ENCODE measurements around the gene TRAK1.

Gene TRAK1

GRCh38 chr3:42115946-42116345 lies 24.8 kb downstream of the TRAK1 start:
- no peak for DNase-seq (ENCODE audit: low read depth in 1 of 2, low spot score in 1 of 2)
- no peak overlapping the region for H3K4me3 ChIP-seq (replicated peaks; ENCODE audit: insufficient read depth, low read length)
- no peaks in the 10 kb centered on the region for H3K27me3 ChIP-seq (ENCODE audit: insufficient read depth, poor library complexity, severe bottlenecking)
- no peak for TF ChIP-seq POLR2AphosphoS5 (IDR thresholded peaks at IDR 0.05; ENCODE audit: low read depth)
- no peak for TF ChIP-seq SPI1 (IDR thresholded peaks at IDR 0.05; ENCODE audit: borderline replicate concordance, low read depth)
- no peak for TF ChIP-seq GABPA (IDR thresholded peaks at IDR 0.05; ENCODE audit: low read depth)
- TF ChIP-seq REST (IDR thresholded peaks at IDR 0.05; ENCODE audit: insufficient replicate concordance, low read depth) = no peak
- TF ChIP-seq CTCF (IDR thresholded peaks at IDR 0.05; ENCODE audit: insufficient read depth, low read length) = no peak
- no peak overlapping the region for H3K27ac ChIP-seq (replicated peaks)

- DNase-seq (ENCODE audit: low read depth in 1 of 2, low spot score in 1 of 2) = no peak
- Histone ChIP-seq H3K27ac (replicated peaks) (no peak overlapping the region), H3K27me3 (ENCODE audit: insufficient read depth, poor library complexity, severe bottlenecking) (no peaks in the 10 kb centered on the region), H3K4me3 (replicated peaks; ENCODE audit: insufficient read depth, low read length) (no peak overlapping the region)
- TF ChIP-seq GABPA (IDR thresholded peaks at IDR 0.05; ENCODE audit: low read depth) = no peak
- no peak for TF ChIP-seq POLR2AphosphoS5 (IDR thresholded peaks at IDR 0.05; ENCODE audit: low read depth)
- no peak for TF ChIP-seq CTCF (IDR thresholded peaks at IDR 0.05; ENCODE audit: insufficient read depth, low read length)
- TF ChIP-seq SPI1 (IDR thresholded peaks at IDR 0.05; ENCODE audit: borderline replicate concordance, low read depth) = no peak
Measured at GRCh38 chr3:42116466-42116865, 25.3 kb downstream of the TRAK1 start.

- TF ChIP-seq REST (IDR thresholded peaks at IDR 0.05; ENCODE audit: insufficient replicate concordance, low read depth) = no peak
- no peak for TF ChIP-seq POLR2AphosphoS5 (IDR thresholded peaks at IDR 0.05; ENCODE audit: low read depth)
- no peak for TF ChIP-seq GABPA (IDR thresholded peaks at IDR 0.05; ENCODE audit: low read depth)
- no peak for TF ChIP-seq SPI1 (IDR thresholded peaks at IDR 0.05; ENCODE audit: borderline replicate concordance, low read depth)
- TF ChIP-seq CTCF (IDR thresholded peaks at IDR 0.05; ENCODE audit: insufficient read depth, low read length) = no peak
- no peak overlapping the region for H3K4me3 ChIP-seq (replicated peaks; ENCODE audit: insufficient read depth, low read length)
- no peak overlapping the region for H3K27ac ChIP-seq (replicated peaks)
- H3K27me3 ChIP-seq (ENCODE audit: insufficient read depth, poor library complexity, severe bottlenecking) = no peaks in the 10 kb centered on the region
- no peak for DNase-seq (ENCODE audit: low read depth in 1 of 2, low spot score in 1 of 2)
Measured at GRCh38 chr3:42117175-42118008, 26.2 kb downstream of the TRAK1 start.
